Uterus (tissue), 4 donors: ENCODE measurements around the gene SPIB. TPM values are rescaled to one million over a fixed set of nuclear protein-coding genes. Genes with fewer than 3 reads are reported as not detected.

Experiments
- DNase-seq, 2 donors: peaks; one replicate each; pipeline ENCODE4 v3.0.0-alpha.2; 2019 to 2020
- H3K27ac ChIP-seq, 2 donors: fragments of 200-600 bp; sonication (generic); 1 replicate in 1 of 2; 2 replicates in 1 of 2; pipeline ENCODE4 v1.5.1; 2016 to 2018
- H3K27me3 ChIP-seq, 2 donors: fragments of 200-600 bp; sonication (generic); one replicate each; pipeline ENCODE4 v1.5.1; 2018 to 2019; ENCODE audit warnings: control low read depth in 1 of 2
- H3K36me3 ChIP-seq, 2 donors: fragments of 200-600 bp; sonication (generic); one replicate each; pipeline ENCODE4 v1.5.1; 2019; ENCODE audit warnings: control low read depth in 1 of 2
- H3K4me1 ChIP-seq, 2 donors: fragments of 200-600 bp; sonication (generic); one replicate each; pipeline ENCODE4 v1.5.1; 2018 to 2019; ENCODE audit warnings: control low read depth in 1 of 2
- H3K4me3 ChIP-seq, 2 donors: fragments of 200-600 bp; sonication (generic); 1 replicate in 1 of 2; 2 replicates in 1 of 2; pipeline ENCODE4 v1.5.1; 2018 to 2019; ENCODE audit warnings: mild to moderate bottlenecking in 1 of 2
- H3K9me3 ChIP-seq, 2 donors: fragments of 200-600 bp; sonication (generic); one replicate each; pipeline ENCODE4 v1.5.1; 2019; ENCODE audit warnings: control low read depth in 1 of 2
- CTCF ChIP-seq, 4 experiments: fragments of 200-600 bp in 2 of 4; fragments of 450-650 bp in 2 of 4; sonication (generic) in 2 of 4; IDR thresholded peaks; one replicate each; pipeline ENCODE4 v1.5.1; 2016 to 2019; ENCODE audit warnings: antibody characterized with exemption in 4 of 4, mild to moderate bottlenecking in 2 of 4, moderate library complexity in 1 of 4
- POLR2A ChIP-seq, 2 donors: fragments of 450-650 bp; IDR thresholded peaks; one replicate each; pipeline ENCODE4 v1.6.1; 2016; ENCODE audit warnings: antibody characterized with exemption in 2 of 2, mild to moderate bottlenecking in 1 of 2, moderate library complexity in 1 of 2
- intact Hi-C: fragments of 100-400 bp; cut with DNase I; formaldehyde crosslinking; loops from one replicate; pipeline ENCODE4 v1.15.1; 2023; ENCODE audit warnings: low total_unique reads
- total RNA-seq, 4 donors: library from RNA; depleted of rRNA in 3 of 4; stranded (reverse); fragments of >200 nt in 3 of 4; gene quantifications; one replicate each; pipeline versions ENCODE4 v1.1.0 to v1.2.4, GENCODE V29; 2014 to 2023
- donor health status: DM: yes; HTN: yes; CAD: no.

The SPIB gene
- total RNA-seq, 4 donors from 2014 or later = under 0.01 to 2.1 TPM; not detected in 2

- no peaks in the 10 kb centered on the region for H3K36me3 ChIP-seq
- no peaks in the 10 kb centered on the region for H3K27me3 ChIP-seq
- H3K9me3 ChIP-seq = no peaks in the 10 kb centered on the region
- H3K4me3 ChIP-seq = no peak overlapping the region
- no peak overlapping the region for H3K27ac ChIP-seq
- DNase-seq = no peak
- intact Hi-C loops = no loop called here
- H3K4me1 ChIP-seq = no peaks in the 10 kb centered on the region
- no peak for TF ChIP-seq CTCF (IDR thresholded peaks at IDR 0.05)
- TF ChIP-seq POLR2A (IDR thresholded peaks at IDR 0.05) = no peak
Observed at GRCh38 chr19:50393589-50393988, 25.1 kb upstream of the SPIB start.

- intact Hi-C loops = no loop called here
Observed at GRCh38 chr19:50394017-50394416, 24.7 kb upstream of the SPIB start.

GRCh38 chr19:50398675-50399367 lies 19.9 kb upstream of the SPIB start:
- no peak overlapping the region for H3K4me3 ChIP-seq
- DNase-seq = no peak
- TF ChIP-seq POLR2A (IDR thresholded peaks at IDR 0.05) (no peak), CTCF (IDR thresholded peaks at IDR 0.05) (no peak)
- H3K4me1 ChIP-seq = no peaks in the 10 kb centered on the region
- H3K36me3 ChIP-seq = no peaks in the 10 kb centered on the region
- no peaks in the 10 kb centered on the region for H3K27me3 ChIP-seq
- intact Hi-C loops = no loop called here
- no peaks in the 10 kb centered on the region for H3K9me3 ChIP-seq
- no peak overlapping the region for H3K27ac ChIP-seq

More at GRCh38 chr19:50394017-50394416, 24.7 kb upstream of the SPIB start:
- H3K27ac ChIP-seq = no peak overlapping the region
- H3K36me3 ChIP-seq = no peaks in the 10 kb centered on the region
- H3K4me1 ChIP-seq = no peaks in the 10 kb centered on the region
- no peak for DNase-seq
- H3K4me3 ChIP-seq = no peak overlapping the region
- H3K27me3 ChIP-seq = no peaks in the 10 kb centered on the region
- no peak for TF ChIP-seq CTCF (IDR thresholded peaks at IDR 0.05)
- no peaks in the 10 kb centered on the region for H3K9me3 ChIP-seq

GRCh38 chr19:50399368-50399745 lies 19.4 kb upstream of the SPIB start:
- intact Hi-C loops = no loop called here
- H3K4me1 ChIP-seq = no peaks in the 10 kb centered on the region
- no peaks in the 10 kb centered on the region for H3K9me3 ChIP-seq
- H3K4me3 ChIP-seq = no peak overlapping the region
- no peak overlapping the region for H3K27ac ChIP-seq
- no peak for DNase-seq
- H3K27me3 ChIP-seq = no peaks in the 10 kb centered on the region
- TF ChIP-seq CTCF (IDR thresholded peaks at IDR 0.05) (no peak), POLR2A (IDR thresholded peaks at IDR 0.05) (no peak)
- no peaks in the 10 kb centered on the region for H3K36me3 ChIP-seq

- Histone ChIP-seq H3K4me1 (no peaks in the 10 kb centered on the region), H3K36me3 (no peaks in the 10 kb centered on the region), H3K27me3 (no peaks in the 10 kb centered on the region), H3K27ac (no peak overlapping the region), H3K4me3 (no peak overlapping the region), H3K9me3 (no peaks in the 10 kb centered on the region)
- no peak for TF ChIP-seq POLR2A (IDR thresholded peaks at IDR 0.05)
- intact Hi-C loops = no loop called here
- no peak for DNase-seq
Observed at GRCh38 chr19:50401605-50402450, 16.9 kb upstream of the SPIB start.
